ENCODE data around the gene PFN1.

PFN1 gene

DNA sequence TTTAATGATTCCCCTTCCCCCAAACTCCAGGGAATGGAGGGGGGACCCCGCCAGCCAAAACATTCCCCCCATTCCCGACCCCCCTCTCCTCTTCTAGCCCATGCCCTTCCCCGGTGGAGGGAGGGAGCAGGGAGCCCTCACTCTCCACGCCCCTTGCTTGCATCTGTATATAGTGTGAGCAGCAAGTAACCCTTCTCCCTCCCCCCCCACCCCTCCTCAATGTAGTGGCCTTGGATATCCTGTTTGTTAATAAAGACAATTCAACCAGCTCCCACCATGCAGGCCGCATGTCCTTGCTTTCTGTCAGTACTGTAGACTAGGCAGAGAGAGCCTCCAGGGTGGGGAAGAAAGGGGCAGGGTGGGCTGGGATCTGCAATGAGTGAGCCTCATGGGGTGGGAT lies 50.5 kb downstream of the PFN1 start:
- no peak for TF ChIP-seq POLR2AphosphoS5 (IDR thresholded peaks at IDR 0.05; ENCODE audit: low read depth)
- TF ChIP-seq GABPA (IDR thresholded peaks at IDR 0.05; ENCODE audit: low read depth) = no peak
- TF ChIP-seq SPI1 (IDR thresholded peaks at IDR 0.05; ENCODE audit: borderline replicate concordance, low read depth) = no peak
- TF ChIP-seq, protein P1, sequence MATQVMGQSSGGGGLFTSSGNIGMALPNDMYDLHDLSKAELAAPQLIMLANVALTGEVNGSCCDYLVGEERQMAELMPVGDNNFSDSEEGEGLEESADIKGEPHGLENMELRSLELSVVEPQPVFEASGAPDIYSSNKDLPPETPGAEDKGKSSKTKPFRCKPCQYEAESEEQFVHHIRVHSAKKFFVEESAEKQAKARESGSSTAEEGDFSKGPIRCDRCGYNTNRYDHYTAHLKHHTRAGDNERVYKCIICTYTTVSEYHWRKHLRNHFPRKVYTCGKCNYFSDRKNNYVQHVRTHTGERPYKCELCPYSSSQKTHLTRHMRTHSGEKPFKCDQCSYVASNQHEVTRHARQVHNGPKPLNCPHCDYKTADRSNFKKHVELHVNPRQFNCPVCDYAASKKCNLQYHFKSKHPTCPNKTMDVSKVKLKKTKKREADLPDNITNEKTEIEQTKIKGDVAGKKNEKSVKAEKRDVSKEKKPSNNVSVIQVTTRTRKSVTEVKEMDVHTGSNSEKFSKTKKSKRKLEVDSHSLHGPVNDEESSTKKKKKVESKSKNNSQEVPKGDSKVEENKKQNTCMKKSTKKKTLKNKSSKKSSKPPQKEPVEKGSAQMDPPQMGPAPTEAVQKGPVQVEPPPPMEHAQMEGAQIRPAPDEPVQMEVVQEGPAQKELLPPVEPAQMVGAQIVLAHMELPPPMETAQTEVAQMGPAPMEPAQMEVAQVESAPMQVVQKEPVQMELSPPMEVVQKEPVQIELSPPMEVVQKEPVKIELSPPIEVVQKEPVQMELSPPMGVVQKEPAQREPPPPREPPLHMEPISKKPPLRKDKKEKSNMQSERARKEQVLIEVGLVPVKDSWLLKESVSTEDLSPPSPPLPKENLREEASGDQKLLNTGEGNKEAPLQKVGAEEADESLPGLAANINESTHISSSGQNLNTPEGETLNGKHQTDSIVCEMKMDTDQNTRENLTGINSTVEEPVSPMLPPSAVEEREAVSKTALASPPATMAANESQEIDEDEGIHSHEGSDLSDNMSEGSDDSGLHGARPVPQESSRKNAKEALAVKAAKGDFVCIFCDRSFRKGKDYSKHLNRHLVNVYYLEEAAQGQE (IDR thresholded peaks at IDR 0.05; ENCODE audit: insufficient replicate concordance, low read depth) = no peak
- TF ChIP-seq, protein P2, sequence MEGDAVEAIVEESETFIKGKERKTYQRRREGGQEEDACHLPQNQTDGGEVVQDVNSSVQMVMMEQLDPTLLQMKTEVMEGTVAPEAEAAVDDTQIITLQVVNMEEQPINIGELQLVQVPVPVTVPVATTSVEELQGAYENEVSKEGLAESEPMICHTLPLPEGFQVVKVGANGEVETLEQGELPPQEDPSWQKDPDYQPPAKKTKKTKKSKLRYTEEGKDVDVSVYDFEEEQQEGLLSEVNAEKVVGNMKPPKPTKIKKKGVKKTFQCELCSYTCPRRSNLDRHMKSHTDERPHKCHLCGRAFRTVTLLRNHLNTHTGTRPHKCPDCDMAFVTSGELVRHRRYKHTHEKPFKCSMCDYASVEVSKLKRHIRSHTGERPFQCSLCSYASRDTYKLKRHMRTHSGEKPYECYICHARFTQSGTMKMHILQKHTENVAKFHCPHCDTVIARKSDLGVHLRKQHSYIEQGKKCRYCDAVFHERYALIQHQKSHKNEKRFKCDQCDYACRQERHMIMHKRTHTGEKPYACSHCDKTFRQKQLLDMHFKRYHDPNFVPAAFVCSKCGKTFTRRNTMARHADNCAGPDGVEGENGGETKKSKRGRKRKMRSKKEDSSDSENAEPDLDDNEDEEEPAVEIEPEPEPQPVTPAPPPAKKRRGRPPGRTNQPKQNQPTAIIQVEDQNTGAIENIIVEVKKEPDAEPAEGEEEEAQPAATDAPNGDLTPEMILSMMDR (IDR thresholded peaks at IDR 0.05; ENCODE audit: insufficient read depth, low read length) = no peak
- Histone ChIP-seq H3K27me3 (ENCODE audit: insufficient read depth, poor library complexity, severe bottlenecking) (peaks cover 7% of the 10 kb centered on the region), H3K4me3 (replicated peaks; ENCODE audit: insufficient read depth, low read length) (no peak overlapping the region), H3K27ac (replicated peaks) (no peak overlapping the region)
- DNase-seq (ENCODE audit: low read depth in 1 of 2, low spot score in 1 of 2) = no peak

DNA sequence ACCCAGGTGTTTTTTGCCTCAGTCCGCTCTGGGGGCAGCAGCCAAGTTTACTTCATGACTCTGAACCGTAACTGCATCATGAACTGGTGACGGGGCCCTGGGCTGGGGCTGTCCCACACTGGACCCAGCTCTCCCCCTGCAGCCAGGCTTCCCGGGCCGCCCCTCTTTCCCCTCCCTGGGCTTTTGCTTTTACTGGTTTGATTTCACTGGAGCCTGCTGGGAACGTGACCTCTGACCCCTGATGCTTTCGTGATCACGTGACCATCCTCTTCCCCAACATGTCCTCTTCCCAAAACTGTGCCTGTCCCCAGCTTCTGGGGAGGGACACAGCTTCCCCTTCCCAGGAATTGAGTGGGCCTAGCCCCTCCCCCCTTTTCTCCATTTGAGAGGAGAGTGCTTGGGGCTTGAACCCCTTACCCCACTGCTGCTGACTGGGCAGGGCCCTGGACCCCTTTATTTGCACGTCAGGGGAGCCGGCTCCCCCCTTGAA lies 51.1 kb downstream of the PFN1 start:
- no peak for DNase-seq (ENCODE audit: low read depth in 1 of 2, low spot score in 1 of 2)
- TF ChIP-seq, protein P1 (IDR thresholded peaks at IDR 0.05; ENCODE audit: insufficient replicate concordance, low read depth) = no peak
- TF ChIP-seq SPI1 (IDR thresholded peaks at IDR 0.05; ENCODE audit: borderline replicate concordance, low read depth) = no peak
- no peak for TF ChIP-seq GABPA (IDR thresholded peaks at IDR 0.05; ENCODE audit: low read depth)
- TF ChIP-seq POLR2AphosphoS5 (IDR thresholded peaks at IDR 0.05; ENCODE audit: low read depth) = no peak
- TF ChIP-seq, protein P2 (IDR thresholded peaks at IDR 0.05; ENCODE audit: insufficient read depth, low read length) = no peak
- no peak overlapping the region for H3K4me3 ChIP-seq (replicated peaks; ENCODE audit: insufficient read depth, low read length)
- no peak overlapping the region for H3K27ac ChIP-seq (replicated peaks)
- H3K27me3 ChIP-seq (ENCODE audit: insufficient read depth, poor library complexity, severe bottlenecking) = peaks cover 7% of the 10 kb centered on the region

DNA sequence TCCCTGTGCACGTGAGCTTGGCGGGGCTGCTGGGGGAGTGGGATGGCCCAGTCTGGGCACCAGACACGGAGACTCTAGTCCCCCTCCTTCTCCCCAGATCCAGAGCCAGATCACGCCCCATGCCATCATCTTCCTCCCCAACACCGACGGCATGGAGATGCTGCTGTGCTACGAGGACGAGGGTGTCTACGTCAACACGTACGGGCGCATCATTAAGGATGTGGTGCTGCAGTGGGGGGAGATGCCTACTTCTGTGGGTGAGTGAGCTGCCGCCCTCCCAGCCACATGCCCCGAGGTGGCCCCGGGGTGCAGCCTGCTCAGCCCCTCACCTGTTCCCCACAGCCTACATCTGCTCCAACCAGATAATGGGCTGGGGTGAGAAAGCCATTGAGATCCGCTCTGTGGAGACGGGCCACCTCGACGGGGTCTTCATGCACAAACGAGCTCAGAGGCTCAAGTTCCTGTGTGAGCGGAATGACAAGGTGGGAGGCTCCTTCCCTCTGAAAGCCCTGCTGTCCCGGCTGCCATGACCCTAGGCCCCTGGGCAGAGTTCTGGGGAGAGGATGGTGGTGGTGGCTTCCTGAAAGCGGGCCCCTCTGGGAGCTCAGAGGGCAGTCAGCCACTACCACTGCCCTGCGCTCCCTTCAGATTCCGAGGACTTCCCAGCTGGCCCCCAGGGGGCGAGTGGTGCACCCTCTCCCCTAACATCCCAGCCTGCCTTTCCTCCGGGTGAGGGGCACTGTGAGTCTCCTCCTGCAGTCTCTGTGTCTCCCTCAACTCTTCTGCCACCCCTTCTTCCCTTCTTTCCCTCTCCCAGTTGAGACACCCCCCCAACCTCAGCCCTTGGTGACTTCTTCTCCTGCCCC lies 51.8 kb downstream of the PFN1 start:
- TF ChIP-seq SPI1 (IDR thresholded peaks at IDR 0.05; ENCODE audit: borderline replicate concordance, low read depth) (no peak), GABPA (IDR thresholded peaks at IDR 0.05; ENCODE audit: low read depth) (no peak)
- TF ChIP-seq, protein P2 (IDR thresholded peaks at IDR 0.05; ENCODE audit: insufficient read depth, low read length) = no peak
- no peak overlapping the region for H3K4me3 ChIP-seq (replicated peaks; ENCODE audit: insufficient read depth, low read length)
- no peak overlapping the region for H3K27ac ChIP-seq (replicated peaks)
- no peak for DNase-seq (ENCODE audit: low read depth in 1 of 2, low spot score in 1 of 2)
- peaks cover 7% of the 10 kb centered on the region for H3K27me3 ChIP-seq (ENCODE audit: insufficient read depth, poor library complexity, severe bottlenecking)
